K562 (cell line): ENCODE results near the gene MYH6.

Experiments
- BRF1 ChIP-seq: IDR thresholded peaks from 3 replicates; pipeline ENCODE4 v1.6.1; 2011; ENCODE audit warnings: borderline replicate concordance, mild to moderate bottlenecking; ENCODE audit not compliant: insufficient read length; ENCODE audit errors: extremely low read depth
- CAMTA2 ChIP-seq: fragments of 250-450 bp; sonication (Bioruptor Pico); conservative IDR thresholded peaks from 2 replicates; pipeline ENCODE4 v1.5.1; 2022
- CTCF ChIP-seq, 3 experiments: IDR thresholded peaks in 2 of 3; conservative IDR thresholded peaks in 1 of 3; 2 replicates each; pipeline ENCODE4 v1.5.1; 2011 to 2012; ENCODE audit warnings: low read length in 3 of 3, mild to moderate bottlenecking in 3 of 3, control low read depth in 2 of 3, improper control_type of control experiment in 1 of 3, inconsistent platforms in 1 of 3, low read depth in 1 of 3, mixed read lengths in 1 of 3, moderate library complexity in 1 of 3; ENCODE audit not compliant: insufficient read depth in 2 of 3
- EZH2 ChIP-seq: IDR thresholded peaks from 2 replicates; pipeline ENCODE4 v1.6.1; 2012; ENCODE audit warnings: low read depth, mild to moderate bottlenecking, inconsistent platforms, low read length, borderline replicate concordance
- HES1 ChIP-seq: fragments of 450-650 bp; IDR thresholded peaks from 2 replicates; pipeline ENCODE4 v1.6.1; 2016; ENCODE audit warnings: low read depth, mild to moderate bottlenecking, moderate library complexity
- NCOA4 ChIP-seq: fragments of 450-650 bp; IDR thresholded peaks from 2 replicates; pipeline ENCODE4 v1.6.1; 2018; ENCODE audit warnings: mild to moderate bottlenecking; ENCODE audit not compliant: partially characterized antibody
- RCOR1 ChIP-seq, 2 experiments: IDR thresholded peaks; 2 replicates each; pipeline ENCODE4 v1.6.1; 2012; ENCODE audit warnings: low read depth in 2 of 2, low read length in 2 of 2, borderline replicate concordance in 1 of 2, improper control_type of control experiment in 1 of 2
- RHOXF2B ChIP-seq: fragments of 250-450 bp; sonication (Bioruptor Pico); conservative IDR thresholded peaks from 2 replicates; pipeline ENCODE4 v1.5.1; 2021
- SP2 ChIP-seq: IDR thresholded peaks from 2 replicates; pipeline ENCODE4 v1.6.1; 2011; ENCODE audit warnings: mild to moderate bottlenecking, low read depth, low read length, moderate library complexity; ENCODE audit not compliant: poor library complexity, severe bottlenecking; ENCODE audit errors: extremely low read depth
- ZBTB12 ChIP-seq: fragments of 250-450 bp; sonication (Bioruptor Pico); IDR thresholded peaks from 2 replicates; pipeline ENCODE4 v1.4.0; 2020
- ZNF431 ChIP-seq: sonication (generic); formaldehyde crosslinking; IDR thresholded peaks from 2 replicates; pipeline ENCODE4 v1.8.0; 2022; ENCODE audit warnings: mild to moderate bottlenecking, missing genetic modification reagents

- TF ChIP-seq CAMTA2 (CRISPR knock-in tag) = no peak
- no peak for TF ChIP-seq RCOR1 (IDR thresholded peaks at IDR 0.05; ENCODE audit: borderline replicate concordance in 1 of 2, low read depth in 2 of 2, low read length in 2 of 2)
- no peak for TF ChIP-seq SP2
- no peak for TF ChIP-seq BRF1
- TF ChIP-seq ZBTB12 (CRISPR knock-in tag) = no peak
- TF ChIP-seq HES1 = no peak
- no peak for TF ChIP-seq NCOA4
- no peak for TF ChIP-seq CTCF (IDR thresholded peaks at IDR 0.05 in 2 of 3, conservative IDR thresholded peaks at IDR 0.05 in 1 of 3; ENCODE audit: insufficient read depth in 2 of 3, low read depth in 1 of 3, low read length in 3 of 3)
- no peak for TF ChIP-seq RHOXF2B (CRISPR knock-in tag)
- TF ChIP-seq ZNF431 (CRISPR knock-in tag) = no peak
- TF ChIP-seq EZH2 = no peak
Observed at GRCh38 chr14:23434488-23435222, 26.6 kb upstream of the MYH6 start.
